B cell (primary cell): ENCODE results near the gene NTHL1. TPM values are rescaled to one million over a fixed set of nuclear protein-coding genes. Genes with fewer than 3 reads are reported as not detected.

ENCODE experiments used
- ATAC-seq: fragments of 200-7000 bp; cut with Tn5 transposase; one replicate; pipeline ENCODE4 v1.10.0; 2021; ENCODE audit warnings: low read depth, mild to moderate bottlenecking, moderate number of reproducible peaks, moderate library complexity
- CTCF ChIA-PET: fragments of 350-600 bp; sonication (Branson Sonifier 250); formaldehyde crosslinking; loops from one replicate; lab custom pipeline; 2021; ENCODE audit warnings: antibody characterized with exemption, inconsistent platforms; lab: Charles Lee
- POLR2A ChIA-PET: fragments of 350-600 bp; sonication (Branson Sonifier 250); formaldehyde crosslinking; loops from one replicate; lab custom pipeline; 2021; ENCODE audit warnings: antibody characterized with exemption; lab: Charles Lee
- DNase-seq: peaks from one replicate; pipeline ENCODE4 v3.0.0; 2013
- H2AFZ ChIP-seq: 2 replicates; pipeline ENCODE4 v1.6.1; 2012; ENCODE audit warnings: mild to moderate bottlenecking, low read depth, low read length; ENCODE audit not compliant: insufficient read depth, poor library complexity, severe bottlenecking
- H3K27ac ChIP-seq, 2 donors: 1 replicate in 1 of 2; 2 replicates in 1 of 2; pipeline ENCODE4 v1.5.1; 2012 to 2013; ENCODE audit warnings: low read length in 2 of 2, mild to moderate bottlenecking in 2 of 2, moderate library complexity in 1 of 2
- H3K27me3 ChIP-seq, 4 experiments: fragments of 200-600 bp in 1 of 4; sonication (generic) in 1 of 4; replicated peaks in 1 of 4; 1 replicate in 2 of 4; 2 replicates in 2 of 4; pipeline versions ENCODE4 v1.6.1 to v1.7.0; 2013 to 2016; ENCODE audit warnings: low read length in 3 of 4, mild to moderate bottlenecking in 2 of 4, mixed read lengths in 1 of 4, moderate library complexity in 1 of 4; ENCODE audit not compliant: insufficient read depth in 4 of 4, control insufficient read depth in 3 of 4; ENCODE audit errors: control extremely low read depth in 1 of 4
- H3K36me3 ChIP-seq, 2 experiments: replicated peaks in 1 of 2; 1 replicate in 1 of 2; 2 replicates in 1 of 2; pipeline versions ENCODE4 v1.6.1 to v1.7.1; 2013; ENCODE audit warnings: low read length in 1 of 2; ENCODE audit not compliant: insufficient read depth in 2 of 2, control insufficient read depth in 1 of 2; ENCODE audit errors: control extremely low read depth in 1 of 2, extremely low read depth in 1 of 2
- H3K4me1 ChIP-seq, 2 donors: fragments of 200-600 bp in 1 of 2; sonication (generic) in 1 of 2; 1 replicate in 1 of 2; 2 replicates in 1 of 2; pipeline versions ENCODE4 v1.5.1 to v1.6.1; 2013 to 2017; ENCODE audit warnings: low read length in 2 of 2; ENCODE audit not compliant: control insufficient read depth in 2 of 2, insufficient read depth in 2 of 2
- H3K4me2 ChIP-seq: replicated peaks from 2 replicates; pipeline ENCODE3; 2012; ENCODE audit warnings: mild to moderate bottlenecking, low read depth, low read length; ENCODE audit not compliant: poor library complexity, severe bottlenecking
- H3K4me3 ChIP-seq, 5 experiments: fragments of 200-600 bp in 1 of 5; sonication (generic) in 1 of 5; 1 replicate in 3 of 5; 2 replicates in 2 of 5; pipeline versions ENCODE4 v1.5.1 to v1.7.0; 2011 to 2016; ENCODE audit warnings: low read length in 4 of 5, mild to moderate bottlenecking in 4 of 5, low read depth in 2 of 5, control low read depth in 1 of 5, moderate library complexity in 1 of 5; ENCODE audit not compliant: insufficient read depth in 1 of 5; ENCODE audit errors: control extremely low read depth in 1 of 5, extremely low read depth in 1 of 5
- H3K79me2 ChIP-seq: fragments of 200-600 bp; sonication (generic); one replicate; pipeline ENCODE4 v1.6.0; 2016; ENCODE audit warnings: low read length; ENCODE audit not compliant: control insufficient read depth, insufficient read depth
- H3K9ac ChIP-seq: fragments of 200-600 bp; sonication (generic); 2 replicates; pipeline ENCODE4 v1.6.1; 2017; ENCODE audit warnings: mild to moderate bottlenecking, low read length, moderate library complexity
- H3K9me3 ChIP-seq, 3 donors: one replicate each; pipeline versions ENCODE4 v1.6.1 to v1.7.1; 2013; ENCODE audit warnings: low read length in 2 of 3; ENCODE audit not compliant: control insufficient read depth in 2 of 3, insufficient read depth in 1 of 3; ENCODE audit errors: control extremely low read depth in 1 of 3
- H4K20me1 ChIP-seq: 2 replicates; pipeline ENCODE4 v1.6.0; 2012; ENCODE audit warnings: mild to moderate bottlenecking, low read length; ENCODE audit not compliant: insufficient read depth, control insufficient read depth, poor library complexity, severe bottlenecking
- H3K27ac Mint-ChIP-seq: one replicate; pipeline ENCODE4 v1.8.0; 2021; ENCODE audit warnings: mixed read lengths
- H3K27me3 Mint-ChIP-seq: one replicate; pipeline ENCODE4 v1.8.0; 2021; ENCODE audit warnings: mixed read lengths
- H3K4me1 Mint-ChIP-seq: one replicate; pipeline ENCODE4 v1.8.0; 2021; ENCODE audit warnings: mixed read lengths
- H3K4me3 Mint-ChIP-seq: one replicate; pipeline ENCODE4 v1.8.0; 2021; ENCODE audit warnings: mixed read lengths
- H3K9me3 Mint-ChIP-seq: one replicate; pipeline ENCODE4 v1.8.0; 2022; ENCODE audit warnings: mixed read lengths; ENCODE audit not compliant: insufficient read depth
- CTCF ChIP-seq: fragments of 200-600 bp; IDR thresholded peaks from one replicate; pipeline ENCODE4 v1.8.0; 2022; ENCODE audit warnings: antibody characterized with exemption, mild to moderate bottlenecking
- EZH2 ChIP-seq: IDR thresholded peaks from 2 replicates; pipeline ENCODE4 v1.6.1; 2012; ENCODE audit warnings: borderline replicate concordance, low read depth, mild to moderate bottlenecking, moderate library complexity, low read length; ENCODE audit not compliant: insufficient read depth, poor library complexity, severe bottlenecking
- WGBS: methylation state at CpG from one replicate; pipeline ENCODE4 v1.1.5; 2013; ENCODE audit warnings: missing lambda C conversion rate; ENCODE audit not compliant: insufficient coverage; 5-methylcytosine and 5-hydroxymethylcytosine counted together
- intact Hi-C: fragments of 100-400 bp; cut with micrococcal nuclease; formaldehyde crosslinking; loops from one replicate; pipeline ENCODE4 v1.10.0; 2022
- polyA plus RNA-seq: library from polyadenylated mRNA; depleted of rRNA; stranded (reverse); fragments of >200 nt; gene quantifications from 2 replicates; pipeline ENCODE4 v1.2.3, GENCODE V29; 2012
- total RNA-seq, 2 donors: library from RNA; stranded (reverse); fragments of 120-200 nt in 1 of 2; gene quantifications; 1 replicate in 1 of 2; 2 replicates in 1 of 2; pipeline versions ENCODE4 v1.2.3 to v1.2.4, GENCODE V29; 2013 to 2022

NTHL1 gene
- total and polyA plus RNA-seq, 2 donors (not counting 1 experiment from before 2014, with no cell fraction given), result 17.5 to 27.6 TPM

GRCh38 chr16:2062801-2063200 is 15.2 kb upstream of the NTHL1 start:
- Mint-ChIP-seq H3K4me1 (no peaks in the 10 kb centered on the region), H3K27ac (no peak overlapping the region), H3K9me3 (no peaks in the 10 kb centered on the region), H3K27me3 (no peaks in the 10 kb centered on the region), H3K4me3 (no peak overlapping the region)
- ChIA-PET CTCF (no interaction called here), POLR2A (no interaction called here)
- no peaks in the 10 kb centered on the region for H4K20me1 ChIP-seq
- TF ChIP-seq CTCF, result no peak
- TF ChIP-seq EZH2, result no peak
- no peaks in the 10 kb centered on the region for H3K4me1 ChIP-seq
- no peak for DNase-seq
- H2AFZ ChIP-seq, result no peak overlapping the region
- H3K9me3 ChIP-seq, result peaks cover 0 to 5% (median 0%) of the 10 kb centered on the region in 3 donors
- no peak overlapping the region for H3K4me3 ChIP-seq
- H3K27ac ChIP-seq, result no peak overlapping the region
- intact Hi-C loops, result no loop called here
- peaks cover 0 to 44% of the 10 kb centered on the region in 2 experiments for H3K36me3 ChIP-seq
- H3K27me3 ChIP-seq, result no peaks in the 10 kb centered on the region
- no peak overlapping the region for H3K4me2 ChIP-seq
- H3K79me2 ChIP-seq, result no peaks in the 10 kb centered on the region
- WGBS, result 98% methylated on average over 28 of the region's 28 CpGs
- ATAC-seq, result no peak
- H3K9ac ChIP-seq, result no peak overlapping the region

GRCh38 chr16:2061526-2061925 is 13.9 kb upstream of the NTHL1 start:
- H3K9ac ChIP-seq, result no peak overlapping the region
- H3K4me3 ChIP-seq, result no peak overlapping the region
- ChIA-PET CTCF (no interaction called here), POLR2A (no interaction called here)
- 95% methylated on average over 13 of the region's 13 CpGs for WGBS
- intact Hi-C loops, result no loop called here
- H4K20me1 ChIP-seq, result no peaks in the 10 kb centered on the region
- H3K27ac Mint-ChIP-seq, result no peak overlapping the region
- no peaks in the 10 kb centered on the region for H3K79me2 ChIP-seq
- no peak overlapping the region for H3K4me3 Mint-ChIP-seq
- no peak for ATAC-seq
- H3K36me3 ChIP-seq, result peaks cover 0 to 43% of the 10 kb centered on the region in 2 experiments
- no peaks in the 10 kb centered on the region for H3K4me1 Mint-ChIP-seq
- H3K4me1 ChIP-seq, result no peaks in the 10 kb centered on the region
- H3K9me3 ChIP-seq, result peaks cover 0 to 5% (median 0%) of the 10 kb centered on the region in 3 donors
- no peak overlapping the region for H3K4me2 ChIP-seq
- no peaks in the 10 kb centered on the region for H3K27me3 Mint-ChIP-seq
- TF ChIP-seq CTCF, result no peak
- TF ChIP-seq EZH2, result no peak
- H3K27ac ChIP-seq, result no peak overlapping the region
- H3K9me3 Mint-ChIP-seq, result no peaks in the 10 kb centered on the region
- no peak for DNase-seq
- no peaks in the 10 kb centered on the region for H3K27me3 ChIP-seq
- H2AFZ ChIP-seq, result no peak overlapping the region
